ENCODE results near the gene CALU. TPM values are rescaled to one million over a fixed set of nuclear protein-coding genes. Genes with fewer than 3 reads are reported as not detected.

The CALU gene
- total RNA-seq, 1 donor from 2014 or later: 395 TPM

- DNase-seq (ENCODE audit: low read depth): no peak
Observed at GRCh38 chr7:128811631-128812430, 72.7 kb downstream of the CALU start.

- no peak for DNase-seq (ENCODE audit: low read depth)
Observed at GRCh38 chr7:128812514-128813168, 73.5 kb downstream of the CALU start.

DNA sequence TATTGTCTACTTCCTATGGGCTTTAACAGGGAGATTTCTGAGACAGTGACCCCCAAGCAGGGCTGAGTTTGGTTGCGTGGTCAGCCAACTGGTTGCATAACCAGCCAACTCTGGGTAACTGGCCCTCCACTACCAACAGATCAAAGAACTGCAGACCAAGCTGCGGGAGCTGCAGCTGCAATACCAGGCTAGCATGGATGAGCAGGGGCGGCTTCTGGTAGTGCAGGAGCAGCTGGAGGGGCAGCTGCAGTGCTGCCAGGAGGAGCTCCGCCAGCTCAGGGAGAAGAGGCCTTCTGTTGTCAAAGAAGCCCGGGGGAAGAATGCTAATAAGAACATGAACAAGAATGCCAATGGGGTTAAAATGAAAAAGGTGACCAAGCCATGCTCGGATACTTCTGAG is 75.3 kb downstream of the CALU start:
- DNase-seq (ENCODE audit: low read depth): no peak

GRCh38 chr7:128815289-128815942 is 76.3 kb downstream of the CALU start:
- DNase-seq (ENCODE audit: low read depth): no peak

GRCh38 chr7:128818694-128819093 is 79.5 kb downstream of the CALU start:
- DNase-seq (ENCODE audit: low read depth): no peak

Other genes with a start within 250 kb of the CALU start
- gene GARIN1A, start 67.1 kb upstream of the CALU start, total RNA-seq: 0.17 and 0.60 TPM in 2 replicates
- gene OPN1SW, start 36.4 kb downstream of the CALU start, total RNA-seq: not detected in 2 replicates
- 1.3 TPM in 1 of 2 replicates, not detected in the other for gene CCDC136, start 52.6 kb downstream of the CALU start, total RNA-seq
- 29.3 and 56.7 TPM in 2 replicates for gene FLNC, start 91.0 kb downstream of the CALU start, total RNA-seq
- 82.1 and 145 TPM in 2 replicates for gene ATP6V1F, start 123.5 kb downstream of the CALU start, total RNA-seq
- 1.9 and 6.8 TPM in 2 replicates for gene KCP, start 171.3 kb downstream of the CALU start, total RNA-seq
- 5.4 and 7.7 TPM in 2 replicates for gene IRF5, start 198.6 kb downstream of the CALU start, total RNA-seq

Measured in renal cortical epithelial cell (primary cell).